Activated CD8-positive, alpha-beta memory T cell treated with anti-CD3 and anti-CD28 coated beads for 36 hours (primary cell): ENCODE data around the gene HK1. TPM values are rescaled to one million over a fixed set of nuclear protein-coding genes. Genes with fewer than 3 reads are reported as not detected.

Experiments
- CTCF ChIA-PET: fragments of 350-600 bp; sonication (Branson Sonifier 250); formaldehyde crosslinking; loops from one replicate; lab custom pipeline; 2021; ENCODE audit warnings: antibody characterized with exemption; lab: Charles Lee
- POLR2A ChIA-PET: fragments of 350-600 bp; sonication (Branson Sonifier 250); formaldehyde crosslinking; loops from one replicate; lab custom pipeline; 2021; ENCODE audit warnings: antibody characterized with exemption; lab: Charles Lee
- total RNA-seq, 2 experiments: library from RNA; stranded (reverse); gene quantifications; one replicate each; pipeline ENCODE4 v1.2.3, GENCODE V29; 2021

HK1 gene
- total RNA-seq, 2 experiments from 2014 or later, result 238 TPM

DNA sequence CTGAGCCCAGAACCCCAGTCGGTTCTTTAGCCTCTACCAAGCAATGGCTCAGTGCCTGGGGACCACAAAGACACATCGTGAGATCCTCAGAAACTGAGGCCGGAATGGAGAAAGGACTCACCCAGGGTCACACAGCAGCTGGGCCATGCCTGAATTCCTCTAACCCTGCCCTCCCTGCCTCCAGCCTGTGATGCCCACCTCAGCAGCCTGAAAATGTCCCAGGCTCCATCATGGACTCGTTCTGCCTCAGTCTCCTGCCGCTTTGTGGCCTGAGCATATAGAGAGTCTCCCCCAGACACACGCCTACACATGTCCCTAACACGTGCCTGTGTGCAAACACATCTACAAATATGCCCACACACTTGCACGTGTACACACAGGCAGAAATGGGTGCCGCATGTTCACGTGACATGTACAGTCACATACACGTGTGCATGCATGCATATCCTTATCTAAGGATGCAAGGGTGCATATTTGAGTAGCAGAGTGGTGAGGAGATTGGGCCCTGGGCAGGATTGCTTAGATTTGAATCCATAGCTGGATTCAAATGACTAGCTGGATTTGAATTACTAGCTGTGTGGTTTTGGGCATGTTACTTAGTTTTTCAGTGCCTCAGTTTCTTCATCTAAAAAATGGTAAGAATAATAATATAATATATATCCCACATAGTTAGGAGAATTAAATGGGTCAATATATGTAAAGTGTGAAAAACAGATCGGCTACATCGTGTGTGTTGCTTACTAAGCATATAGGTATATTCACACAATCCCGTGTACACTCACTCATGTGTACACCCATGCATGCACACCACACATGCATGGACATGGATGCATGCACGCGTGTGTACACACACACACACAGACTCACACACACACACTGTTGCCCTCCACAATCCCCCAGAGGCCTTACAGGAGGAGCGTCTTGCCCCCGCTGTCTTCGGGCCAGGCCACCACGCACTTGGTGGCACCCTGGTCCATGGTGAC lies 136.0 kb downstream of the HK1 start:
- CTCF ChIA-PET, result interaction anchor here (1.4 kb wide), 1 partner anchor 93 kb away, joined by 7 read pairs; no protein-coding TSS in a partner anchor
- POLR2A ChIA-PET, result no interaction called here

DNA sequence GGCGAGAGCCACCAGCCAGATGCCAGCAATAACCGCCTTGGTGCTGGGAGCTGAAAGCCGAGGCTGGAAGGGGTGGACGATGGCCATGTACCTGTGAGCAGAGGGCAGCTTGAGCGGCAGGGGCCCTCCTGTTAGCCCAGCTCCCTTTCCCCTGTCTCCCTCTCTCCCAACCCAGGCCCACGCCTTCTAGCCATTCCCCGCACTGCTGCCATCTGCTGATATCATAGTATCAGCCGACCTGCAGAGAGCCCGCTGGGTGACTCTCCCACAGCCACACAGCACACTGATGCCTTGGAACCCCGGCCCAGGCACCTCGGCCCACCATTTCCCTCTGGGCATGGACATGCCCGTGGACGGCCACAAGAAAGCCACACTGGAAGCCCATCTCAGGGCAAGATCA lies 136.8 kb downstream of the HK1 start:
- ChIA-PET POLR2A (interaction anchor here (0.7 kb wide), 1 partner anchor 49 kb away, joined by 3 read pairs; no protein-coding TSS in a partner anchor), CTCF (no interaction called here)

DNA sequence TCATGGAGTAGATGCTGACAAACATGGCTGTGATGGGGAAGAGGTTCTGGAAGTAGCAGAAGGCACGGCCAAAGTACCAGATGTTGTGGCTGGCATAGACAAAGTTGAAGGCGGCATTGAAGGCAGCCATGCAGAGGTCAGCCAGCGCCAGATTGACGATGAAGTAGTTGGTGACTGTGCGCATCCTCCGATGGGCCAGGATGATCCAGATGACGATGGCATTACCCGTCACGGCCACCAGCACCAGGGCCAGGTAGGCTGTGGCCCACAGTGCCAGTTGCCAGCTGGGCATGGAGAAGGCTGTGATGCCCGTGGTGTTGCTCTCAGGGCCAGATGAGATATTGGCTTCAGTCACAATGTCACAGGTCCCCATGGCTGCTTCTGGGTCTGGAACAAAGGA lies 137.7 kb downstream of the HK1 start:
- ChIA-PET POLR2A (interaction anchor here (0.7 kb wide), 1 partner anchor 50 kb away, joined by 3 read pairs; no protein-coding TSS in a partner anchor), CTCF (no interaction called here)

DNA sequence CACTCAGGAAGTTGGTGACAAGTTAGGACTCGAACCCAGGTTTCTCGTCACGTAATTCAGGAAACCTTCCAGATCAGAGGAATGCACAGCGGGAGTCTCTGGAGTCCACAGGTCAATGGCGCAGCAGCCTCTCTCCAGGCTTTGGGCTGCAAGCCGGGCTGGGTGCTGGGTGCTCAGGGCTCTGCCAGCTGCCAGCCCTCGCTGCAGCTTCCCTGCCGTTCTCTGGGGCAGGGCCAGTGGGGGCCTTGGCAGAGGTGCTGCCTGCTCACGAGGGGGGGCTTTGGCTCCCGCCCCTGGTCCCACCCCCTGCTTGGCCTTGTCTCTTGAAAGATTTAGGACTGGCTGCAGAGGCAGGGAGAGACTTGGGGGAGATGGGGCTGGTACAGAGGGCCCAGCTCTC lies 138.4 kb downstream of the HK1 start, which contains the start of gene TACR2:
TACR2 (minus strand) TSS at position 224 of the 400 bp plus-strand sequence. CDS start 595 bp downstream, outside the sequence.
- POLR2A ChIA-PET, result no interaction called here
- CTCF ChIA-PET, result no interaction called here

DNA sequence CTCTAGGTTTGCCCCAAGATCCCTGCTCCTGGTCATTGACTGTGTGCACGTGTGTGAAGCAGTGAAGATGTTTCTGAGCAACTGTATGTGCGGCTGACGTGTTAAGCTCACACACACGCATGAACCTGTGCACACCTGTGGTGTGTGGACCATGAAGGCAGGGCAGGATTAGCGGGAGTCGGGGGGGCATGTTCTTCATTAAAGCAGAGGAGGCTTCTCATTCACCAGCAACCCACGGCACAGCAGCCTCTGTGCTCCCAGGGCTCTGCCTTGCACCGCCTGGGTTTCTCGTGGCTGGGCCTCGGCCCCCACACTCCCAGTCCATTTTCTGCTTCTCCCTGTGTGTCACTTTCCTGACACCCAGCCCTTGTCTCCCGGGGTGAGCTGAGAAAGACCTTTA lies 139.2 kb downstream of the HK1 start:
- POLR2A ChIA-PET, result no interaction called here
- CTCF ChIA-PET, result interaction anchor here (1.4 kb wide), 1 partner anchor 90 kb away, joined by 5 read pairs; no protein-coding TSS in a partner anchor

DNA sequence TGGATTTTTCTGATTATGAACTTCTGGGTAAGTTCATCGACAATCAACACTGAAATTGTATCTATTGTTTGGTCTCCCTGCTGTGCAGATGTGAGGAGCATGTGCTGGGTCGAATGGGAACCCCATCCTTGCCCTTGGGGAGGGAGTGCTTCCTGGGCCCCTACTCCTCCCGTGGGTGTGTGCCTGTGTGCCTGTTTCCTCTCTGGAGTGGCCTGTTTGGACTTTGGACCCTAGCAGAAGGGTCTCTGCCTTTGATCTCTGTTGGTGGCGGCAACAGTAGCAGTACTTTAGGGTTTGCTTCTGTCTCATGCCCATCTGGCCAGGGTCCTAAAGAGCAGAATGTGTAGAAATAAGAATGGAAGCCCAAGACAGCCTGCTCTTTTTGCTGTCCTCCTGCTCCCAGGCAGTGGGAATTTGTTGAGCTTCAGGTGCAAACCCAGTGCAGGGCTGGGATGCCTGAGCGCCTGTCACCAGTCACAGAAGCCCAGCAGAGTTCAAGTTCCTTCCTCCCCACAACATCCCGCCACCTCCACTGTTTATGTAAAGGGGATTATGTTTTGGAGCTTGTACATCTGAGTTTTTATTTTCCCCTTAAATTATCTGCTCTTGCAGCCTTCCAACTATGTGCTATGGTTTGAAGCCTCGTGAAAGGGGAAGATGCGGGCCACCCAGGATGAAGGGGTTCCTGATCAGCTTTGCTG lies 139.9 kb downstream of the HK1 start:
- CTCF ChIA-PET, result interaction anchor here (0.6 to 1.8 kb wide), 3 partner anchors 8 to 89 kb away, joined by 4 to 8 read pairs (median 5); no protein-coding TSS in a partner anchor
- POLR2A ChIA-PET, result no interaction called here

DNA sequence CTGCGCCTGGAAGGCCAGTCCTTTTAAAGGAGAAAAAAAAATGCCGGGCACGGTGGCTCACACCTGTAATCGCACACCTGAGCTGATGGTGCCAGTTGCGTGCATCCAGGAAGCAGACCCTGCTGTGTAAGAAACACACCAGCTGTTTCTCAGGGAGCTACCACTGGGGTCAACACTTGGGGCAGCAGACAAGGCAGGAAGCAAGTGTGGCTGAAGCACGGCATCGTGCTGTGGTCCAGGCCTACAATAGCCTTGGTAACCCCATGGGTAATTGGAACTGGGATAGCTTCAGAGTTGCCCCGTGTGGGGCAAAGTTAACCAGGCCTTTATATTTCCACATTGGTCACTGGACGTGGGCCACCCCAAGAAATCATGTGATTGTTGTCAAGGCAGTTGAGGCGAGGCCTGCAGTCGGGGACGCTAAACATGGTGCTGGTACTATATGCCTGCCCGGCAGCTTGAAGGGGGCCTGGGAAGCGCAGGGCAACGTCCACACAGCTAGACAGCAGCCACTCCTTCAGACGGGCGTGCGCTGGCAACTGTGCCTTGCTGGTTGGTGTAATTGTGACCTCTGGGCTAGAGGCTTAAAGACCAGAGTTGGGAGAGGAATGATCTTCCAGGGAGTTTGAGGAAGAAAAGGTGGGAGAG lies 140.9 kb downstream of the HK1 start:
- ChIA-PET CTCF (interaction anchor here (1.8 kb wide), 1 partner anchor 11 kb away, joined by 8 read pairs; no protein-coding TSS in a partner anchor), POLR2A (no interaction called here)

DNA sequence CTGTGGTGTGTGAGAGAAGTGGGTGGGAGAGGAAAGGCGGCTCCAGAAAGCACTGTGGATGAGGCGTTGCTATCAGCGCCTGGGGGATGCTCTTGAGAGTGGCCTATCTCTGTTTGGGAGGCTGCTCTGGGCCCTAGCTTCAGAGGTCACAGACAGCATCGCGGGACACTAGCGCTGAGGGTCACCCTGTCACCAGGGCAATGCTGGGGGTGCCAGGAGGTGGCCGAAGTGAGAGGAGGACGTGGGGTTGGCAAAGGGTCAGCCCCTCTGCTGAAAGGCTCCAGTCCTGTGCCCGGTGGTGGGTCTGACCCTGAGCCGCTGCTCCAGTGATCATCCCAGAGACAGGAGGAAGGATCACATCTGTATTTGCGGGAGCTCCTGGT lies 141.4 kb downstream of the HK1 start:
- POLR2A ChIA-PET, result no interaction called here
- CTCF ChIA-PET, result interaction anchor here (1.8 kb wide), 1 partner anchor 11 kb away, joined by 8 read pairs; no protein-coding TSS in a partner anchor

DNA sequence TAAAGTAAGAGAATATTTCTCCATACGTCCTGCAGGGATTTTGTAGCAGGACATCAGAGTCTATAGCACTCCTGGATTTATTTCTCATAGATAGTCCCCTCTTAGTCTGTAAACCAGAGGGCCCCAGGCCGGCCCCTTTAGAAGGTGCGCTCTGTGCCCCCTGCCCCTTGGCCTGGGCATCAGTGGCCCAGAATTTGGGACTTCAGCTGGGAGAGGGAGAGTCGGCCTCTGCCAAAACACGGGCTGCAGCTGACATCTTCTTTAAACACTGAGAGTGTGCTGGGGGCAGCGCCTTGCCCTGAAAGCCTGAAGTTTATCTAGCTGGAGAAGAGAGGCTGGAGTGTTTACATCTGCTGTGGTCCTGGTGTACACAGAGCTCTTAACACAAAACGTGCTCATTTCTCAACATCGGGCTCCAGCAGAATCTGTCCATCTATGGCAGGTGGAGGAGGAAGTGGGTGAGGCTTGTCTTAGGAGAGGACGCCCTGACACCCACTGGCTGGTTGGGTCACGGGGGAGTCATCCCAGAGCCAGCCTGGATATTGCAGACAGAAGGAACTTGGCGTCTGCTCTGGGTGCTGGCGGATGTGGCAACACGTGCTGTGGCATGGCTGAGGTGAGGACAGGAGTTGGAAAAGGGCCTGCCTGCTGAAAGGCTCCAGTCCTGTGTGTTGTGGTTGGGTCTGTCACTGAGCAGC lies 143.5 kb downstream of the HK1 start:
- POLR2A ChIA-PET, result no interaction called here
- CTCF ChIA-PET, result interaction anchor here (1.7 kb wide), 1 partner anchor 28 kb away, joined by 4 read pairs; no protein-coding TSS in a partner anchor

DNA sequence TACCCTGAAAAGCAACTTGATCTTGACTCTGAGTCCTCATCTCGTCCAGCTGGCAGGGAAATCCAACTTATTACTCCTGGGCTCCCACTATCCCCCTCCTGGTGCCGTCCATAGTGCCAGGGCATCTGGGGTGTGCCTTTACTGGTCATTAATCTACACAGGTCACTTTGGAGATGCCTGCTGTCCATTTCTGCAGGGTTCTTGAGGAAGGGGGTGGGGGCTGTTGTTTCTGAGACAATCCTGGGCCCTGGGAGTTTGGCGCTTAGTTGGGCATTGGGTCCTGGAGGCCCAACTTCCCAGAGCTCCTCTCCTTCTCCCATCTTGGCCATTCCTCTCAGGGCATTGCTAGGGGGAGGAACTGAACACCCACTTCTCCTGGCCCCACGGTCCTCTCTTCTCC lies 144.4 kb downstream of the HK1 start:
- POLR2A ChIA-PET, result no interaction called here
- CTCF ChIA-PET, result interaction anchor here (1.7 kb wide), 1 partner anchor 27 kb away, joined by 4 read pairs; no protein-coding TSS in a partner anchor

DNA sequence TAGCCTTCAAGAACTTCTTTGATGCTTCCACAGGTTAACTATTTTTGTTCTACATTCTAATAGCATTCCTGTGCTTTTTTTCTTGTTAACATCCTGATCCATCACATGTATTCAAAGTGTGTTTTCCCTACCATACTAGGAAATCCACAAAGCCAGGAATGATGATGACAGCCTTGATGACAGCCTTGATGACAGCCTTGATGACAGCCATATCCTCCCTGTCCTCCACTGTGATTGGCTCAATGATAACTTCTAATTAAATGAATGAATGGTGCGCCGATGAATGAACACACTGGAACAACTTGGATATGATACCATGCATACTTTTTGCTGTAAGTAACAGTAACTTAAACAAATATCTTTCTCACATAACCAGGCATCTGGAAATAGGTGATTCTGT lies 146.7 kb downstream of the HK1 start:
- CTCF ChIA-PET, result interaction anchor here (0.6 to 2.8 kb wide), 2 partner anchors 17 to 722 kb away, joined by 3 to 10 read pairs; no protein-coding TSS in a partner anchor

DNA sequence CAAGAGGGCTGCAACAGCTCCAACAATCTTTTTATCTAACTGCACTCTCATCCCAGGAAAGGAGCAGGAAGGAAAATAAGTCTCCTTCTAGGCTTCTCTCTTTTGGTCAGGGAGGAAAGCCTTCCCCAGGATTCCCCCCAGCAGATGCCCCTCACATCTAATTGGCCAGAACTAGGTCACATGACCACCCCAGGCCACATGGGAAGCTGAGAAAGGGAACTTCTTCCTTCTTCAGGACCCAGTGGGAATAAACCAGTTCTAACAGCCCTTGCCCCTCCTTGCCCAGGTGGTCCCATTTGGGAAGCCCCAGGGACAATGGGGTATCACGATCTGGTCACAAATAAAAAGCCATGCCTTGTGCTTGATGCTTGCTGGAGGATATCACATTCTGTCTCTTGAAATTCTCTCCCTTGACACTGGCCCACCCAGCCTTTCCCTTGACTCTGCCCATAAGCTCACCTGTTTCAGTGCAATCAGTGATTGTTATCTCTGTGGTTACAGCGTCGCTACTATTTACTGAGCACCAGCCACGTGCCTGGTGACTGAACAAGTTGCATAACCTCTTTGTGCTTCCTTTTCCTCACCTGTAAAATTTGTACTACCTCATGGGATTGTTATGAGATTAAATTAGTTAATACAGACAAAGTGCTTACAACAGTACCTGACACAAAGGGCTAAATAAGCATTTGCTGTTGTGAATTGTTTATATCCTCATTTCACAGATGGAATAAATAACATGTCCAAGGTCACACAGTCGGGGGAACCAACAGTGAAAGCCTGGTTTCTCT lies 147.4 kb downstream of the HK1 start:
- POLR2A ChIA-PET, result no interaction called here
- CTCF ChIA-PET, result interaction anchor here (2.8 kb wide), 1 partner anchor 18 kb away, joined by 10 read pairs; no protein-coding TSS in a partner anchor

More for the DNA sequence above, 146.7 kb downstream of the HK1 start:
- POLR2A ChIA-PET, result no interaction called here

DNA sequence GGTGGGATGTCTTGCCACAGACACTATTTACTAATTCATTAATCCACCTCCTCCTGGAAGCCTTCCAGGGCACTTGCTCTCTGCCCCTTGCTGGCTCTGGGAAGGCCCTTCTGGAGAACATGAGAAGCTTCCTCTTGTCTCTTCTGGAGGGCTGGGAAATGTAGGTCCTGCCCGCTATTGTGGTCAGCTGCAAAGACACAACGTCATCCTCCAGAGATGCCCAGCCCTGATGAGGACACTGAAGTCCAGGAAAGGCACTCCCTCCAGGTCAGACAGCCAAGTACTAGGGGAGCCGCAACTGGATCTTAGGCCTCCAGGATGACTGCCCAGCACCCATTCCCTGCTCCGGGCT lies 148.1 kb downstream of the HK1 start:
- CTCF ChIA-PET, result no interaction called here
- POLR2A ChIA-PET, result no interaction called here

DNA sequence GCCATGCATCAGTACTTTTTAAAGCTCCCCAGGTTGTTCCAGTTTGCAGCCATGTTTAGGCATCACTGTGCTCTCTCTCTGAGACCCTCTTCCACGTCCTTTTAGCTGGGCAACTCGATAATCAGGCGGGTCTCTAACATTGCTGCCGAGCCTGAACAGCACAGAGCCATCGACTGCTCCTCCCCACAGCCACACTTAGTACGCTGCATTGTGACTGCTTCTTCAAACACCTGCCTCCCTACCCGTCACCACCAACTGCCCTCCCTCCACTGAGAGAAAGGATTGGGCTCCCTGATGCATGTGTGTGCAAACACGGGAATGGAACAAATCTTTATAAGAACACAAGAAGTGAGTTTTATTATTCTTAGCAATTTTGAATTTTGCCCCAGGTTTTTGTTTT lies 149.9 kb downstream of the HK1 start:
- CTCF ChIA-PET, result interaction anchor here (0.8 to 2.1 kb wide), 3 partner anchors 17 to 79 kb away, joined by 3 to 6 read pairs (median 3); no protein-coding TSS in a partner anchor
- POLR2A ChIA-PET, result no interaction called here

DNA sequence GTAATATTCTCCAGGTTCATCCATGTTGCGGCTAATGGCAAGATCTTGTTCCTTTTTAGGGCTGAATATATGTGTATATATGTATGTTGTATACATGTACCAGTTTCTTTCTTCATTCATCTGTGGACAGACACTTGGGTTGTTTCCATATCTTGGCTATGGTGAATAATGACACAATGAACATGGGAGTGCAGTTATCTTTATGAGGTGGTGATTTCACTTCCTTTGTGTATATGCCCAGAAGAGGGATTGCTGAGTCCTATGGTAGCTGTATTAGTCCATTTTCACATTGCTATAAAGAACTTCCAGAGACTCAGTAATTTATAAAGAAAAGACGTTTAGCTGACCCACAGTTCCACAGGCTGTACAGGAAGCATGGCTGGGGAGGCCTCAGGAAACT lies 155.9 kb downstream of the HK1 start:
- ChIA-PET POLR2A (no interaction called here), CTCF (no interaction called here)

DNA sequence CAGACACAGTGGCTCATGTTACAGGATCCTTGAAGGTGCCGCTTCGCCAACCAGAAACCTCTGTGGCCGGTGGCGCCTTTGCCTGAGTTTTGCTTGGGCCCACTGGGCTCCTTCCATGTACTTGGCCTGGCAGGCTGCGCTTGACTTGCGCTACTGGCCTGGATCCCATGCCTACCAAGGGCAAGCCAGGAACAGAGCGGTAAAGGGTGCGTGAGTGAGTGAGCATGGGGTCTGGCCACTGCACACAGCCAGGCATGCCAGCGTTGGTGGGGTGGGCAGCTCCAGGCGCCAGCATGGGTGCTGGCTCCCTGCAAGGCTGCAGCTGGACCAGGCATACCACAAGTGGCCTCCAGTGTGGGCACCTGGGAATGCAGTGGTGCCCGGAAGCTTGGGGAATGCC lies 156.6 kb downstream of the HK1 start:
- CTCF ChIA-PET, result no interaction called here

DNA sequence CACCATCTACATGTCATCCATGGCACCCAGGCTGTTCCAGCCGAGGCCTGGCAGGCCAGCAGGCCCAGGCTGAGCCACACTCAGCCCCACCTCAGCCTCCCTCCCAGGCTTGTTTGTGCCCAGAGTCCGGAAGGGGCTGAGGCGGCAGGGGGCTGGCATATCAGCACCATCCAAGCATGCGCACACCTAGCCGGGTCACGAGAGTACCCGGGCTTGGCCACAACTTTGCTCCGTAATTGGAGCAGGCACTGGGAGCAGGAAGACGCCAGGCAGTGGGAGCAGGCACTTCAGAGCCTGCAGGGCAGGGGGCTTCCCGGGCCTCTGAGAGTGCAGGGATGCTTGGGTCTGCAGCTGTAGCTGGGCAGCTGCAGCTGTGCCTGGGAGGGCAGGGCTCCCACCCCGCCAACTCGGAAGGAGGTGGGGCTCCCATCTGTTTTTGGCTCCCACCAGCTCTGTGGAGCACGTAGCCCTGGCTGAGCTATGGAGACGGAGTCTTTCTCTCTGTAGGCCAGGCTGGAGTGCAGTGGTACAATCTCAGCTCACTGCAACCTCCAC lies 157.7 kb downstream of the HK1 start:
- CTCF ChIA-PET, result interaction anchor here (0.8 to 1.0 kb wide), 2 partner anchors 9 to 13 kb away, joined by 3 read pairs; no protein-coding TSS in a partner anchor
- POLR2A ChIA-PET, result no interaction called here

More for the DNA sequence above, 156.6 kb downstream of the HK1 start:
- POLR2A ChIA-PET, result no interaction called here
